K562 (cell line): ENCODE results near the gene ZNHIT2. TPM values are rescaled to one million over a fixed set of nuclear protein-coding genes. Genes with fewer than 3 reads are reported as not detected.

ENCODE experiments used
- ATAC-seq: fragments of 200-7000 bp; cut with Tn5 transposase; 3 replicates; pipeline ENCODE4 v1.9.1; 2020; ENCODE audit warnings: moderate library complexity
- BruUV-seq: library from RNA; stranded (reverse); fragments of 400-500 nt; replicated peaks from 2 replicates; lab custom pipeline; 2021; lab: Mats Ljungman, UMichigan
- CTCF ChIA-PET: fragments of 300-600 bp; formaldehyde crosslinking; extraction: SDS; loops from one replicate; lab custom pipeline; 2021; ENCODE audit warnings: low intra/inter-chr PET ratio; lab: Yijun Ruan, JAX
- POLR2A ChIA-PET: fragments of 300-600, 350-650 bp; sonication (Branson Sonifier 250); formaldehyde crosslinking; extraction: SDS; loops from one replicate; lab custom pipeline; 2021; ENCODE audit warnings: antibody characterized with exemption, inconsistent platforms; lab: Yijun Ruan, JAX
- DNase-seq, 4 experiments: peaks; one replicate each; pipeline versions ENCODE4 v3.0.0 to v3.0.0-alpha.2; 2011 to 2018; ENCODE audit warnings: low spot score in 3 of 4, mixed read lengths in 3 of 4; ENCODE audit errors: extremely low read depth in 1 of 4
- FAIRE-seq: peaks from 2 replicates; lab custom pipeline; 2011; peaks lifted over from hg19 to GRCh38; lab: Jason Lieb, UNC
- H2AFZ ChIP-seq: 2 replicates; pipeline ENCODE4 v1.6.0; 2011; ENCODE audit warnings: low read depth, low read length, control low read depth, inconsistent platforms
- H3K27ac ChIP-seq: fragments of 200-600 bp; 3 replicates; pipeline ENCODE4 v1.8.0; 2011; ENCODE audit warnings: low read depth, mild to moderate bottlenecking, control low read depth, inconsistent platforms, low read length, moderate library complexity, mixed read lengths; ENCODE audit errors: extremely low read depth
- H3K27me3 ChIP-seq, 2 experiments: fragments of 300-600 bp in 1 of 2; 2 replicates in 1 of 2; 3 replicates in 1 of 2; pipeline versions ENCODE4 v1.6.0 to v1.8.0; 2011; ENCODE audit warnings: inconsistent platforms in 2 of 2, low read length in 2 of 2, mild to moderate bottlenecking in 1 of 2, mixed read lengths in 1 of 2, moderate library complexity in 1 of 2; ENCODE audit not compliant: control insufficient read depth in 2 of 2, insufficient read depth in 2 of 2
- H3K36me3 ChIP-seq: fragments of 300-600 bp; 3 replicates; pipeline ENCODE4 v1.8.0; 2011; ENCODE audit warnings: mild to moderate bottlenecking, low read length, inconsistent platforms; ENCODE audit not compliant: control insufficient read depth, insufficient read depth
- H3K4me1 ChIP-seq, 2 experiments: fragments of 200-600 bp in 1 of 2; replicated peaks in 1 of 2; 2 replicates in 1 of 2; 3 replicates in 1 of 2; pipeline versions ENCODE4 v1.5.1 to v1.8.0; 2011; ENCODE audit warnings: inconsistent platforms in 2 of 2, low read length in 2 of 2, mild to moderate bottlenecking in 1 of 2, mixed read lengths in 1 of 2, moderate library complexity in 1 of 2; ENCODE audit not compliant: control insufficient read depth in 2 of 2, insufficient read depth in 2 of 2
- H3K4me2 ChIP-seq: 2 replicates; pipeline ENCODE4 v1.6.1; 2011; ENCODE audit warnings: low read length, control low read depth, inconsistent platforms, mixed read lengths; ENCODE audit not compliant: insufficient read depth
- H3K4me3 ChIP-seq: fragments of 200-600 bp; sonication (generic), shearing (Covaris generic); 2 replicates; pipeline ENCODE4 v1.5.1; 2016; ENCODE audit warnings: control low read depth, inconsistent platforms
- H3K79me2 ChIP-seq: fragments of 200-600 bp; 3 replicates; pipeline ENCODE4 v1.8.0; 2011; ENCODE audit warnings: low read length, inconsistent platforms; ENCODE audit not compliant: control insufficient read depth, insufficient read depth
- H3K9ac ChIP-seq, 2 experiments: 2 replicates each; pipeline versions ENCODE4 v1.6.0 to v1.6.1; 2011; ENCODE audit warnings: low read depth in 2 of 2, low read length in 2 of 2, control low read depth in 1 of 2, inconsistent platforms in 1 of 2, mild to moderate bottlenecking in 1 of 2, mixed read lengths in 1 of 2; ENCODE audit not compliant: insufficient read depth in 1 of 2
- H3K9me1 ChIP-seq: one replicate; pipeline ENCODE4 v1.6.0; 2011; ENCODE audit warnings: inconsistent platforms, mild to moderate bottlenecking, low read length, moderate library complexity; ENCODE audit not compliant: control insufficient read depth, insufficient read depth
- H3K9me3 ChIP-seq: replicated peaks from 2 replicates; pipeline ENCODE4 v1.5.1; 2011; ENCODE audit warnings: low read depth, low read length, inconsistent platforms; ENCODE audit not compliant: control insufficient read depth, insufficient read depth
- H4K20me1 ChIP-seq: replicated peaks from 2 replicates; pipeline ENCODE4 v1.6.1; 2011; ENCODE audit warnings: low read length, inconsistent platforms, mixed read lengths; ENCODE audit not compliant: control insufficient read depth, insufficient read depth
- DACH1 ChIP-seq: fragments of 450-650 bp; IDR thresholded peaks from 2 replicates; pipeline ENCODE4 v1.6.1; 2018; ENCODE audit not compliant: partially characterized antibody
- GATAD2A ChIP-seq: fragments of 450-650 bp; IDR thresholded peaks from 2 replicates; pipeline ENCODE4 v1.6.1; 2017
- NCOA6 ChIP-seq: fragments of 450-650 bp; IDR thresholded peaks from 2 replicates; pipeline ENCODE4 v1.6.1; 2017; ENCODE audit warnings: mild to moderate bottlenecking
- ZNF12 ChIP-seq: sonication (generic); formaldehyde crosslinking; IDR thresholded peaks from 2 replicates; pipeline ENCODE4 v1.4.0; 2020; ENCODE audit warnings: mild to moderate bottlenecking, missing genetic modification reagents
- ZNF212 ChIP-seq: fragments of 450-650 bp; formaldehyde crosslinking; IDR thresholded peaks from 2 replicates; pipeline ENCODE4 v1.4.0; 2020; ENCODE audit warnings: mild to moderate bottlenecking
- ZNF263 ChIP-seq: sonication (generic); formaldehyde crosslinking; IDR thresholded peaks from 2 replicates; pipeline ENCODE4 v1.8.0; 2022; ENCODE audit warnings: mild to moderate bottlenecking, missing genetic modification reagents, borderline replicate concordance
- ZNF57 ChIP-seq: fragments of 450-650 bp; formaldehyde crosslinking; IDR thresholded peaks from 2 replicates; pipeline ENCODE4 v1.4.0; 2020; ENCODE audit warnings: mild to moderate bottlenecking, moderate library complexity
- ZNF589 ChIP-seq: fragments of 200-800 bp; sonication (Bioruptor generic); IDR thresholded peaks from 2 replicates; pipeline ENCODE4 v1.6.1; 2016; ENCODE audit warnings: low read depth, missing genetic modification characterization, missing compliant biosample characterization
- ZNF644 ChIP-seq: fragments of 200-800 bp; sonication (Bioruptor generic); IDR thresholded peaks from 2 replicates; pipeline ENCODE4 v1.6.1; 2016; ENCODE audit warnings: low read depth, missing genetic modification characterization, missing compliant biosample characterization
- WGBS: fragments of 100-300 bp; shearing (Covaris generic); methylation state at CpG from one replicate; pipeline ENCODE4 v1.1.6; 2016; ENCODE audit warnings: low coverage, mixed read lengths; ENCODE audit not compliant: insufficient coverage; ENCODE audit errors: missing lambda C conversion rate; 5-methylcytosine and 5-hydroxymethylcytosine counted together
- in situ Hi-C: fragments of 300-500 bp; cut with MboI; formaldehyde crosslinking; loops from 4 replicates; pipeline ENCODE4 v1.15.0; 2018; ENCODE audit warnings: inconsistent platforms, mixed read lengths
- intact Hi-C: fragments of 100-400 bp; cut with micrococcal nuclease; formaldehyde crosslinking; loops from 2 replicates; pipeline ENCODE4 v1.14.2; 2022
- polyA plus RNA-seq, 8 experiments: library from polyadenylated mRNA; depleted of rRNA in 4 of 8; stranded (reverse) in 5 of 8; unstranded in 3 of 8; fragments of >200 nt; fragmentation: Nextera tagmentation in 2 of 8; fragmentation: Illumina TruSeq in 1 of 8; extraction: Ambion mirVana in 2 of 8; extraction: Trizol in 1 of 8; gene quantifications; 2 replicates each; pipeline versions ENCODE4 v1.2.1 to v1.2.3, GENCODE V29; 2011 to 2014; ENCODE audit warnings: inconsistent platforms in 1 of 8, missing spikeins in 1 of 8
- total RNA-seq, 7 experiments: library from RNA; depleted of rRNA in 6 of 7; stranded (reverse); fragments of >200 nt in 6 of 7; fragmentation: Illumina TruSeq in 2 of 7; extraction: Trizol in 2 of 7; gene quantifications; 2 replicates each; pipeline versions ENCODE4 v1.2.1 to v1.2.3, GENCODE V29; 2011 to 2021; ENCODE audit warnings: low replicate concordance in 1 of 7
- TF ChIP-seq, protein P1 (sequence below), 2 experiments: fragments of 250-450 bp in 1 of 2; fragments of 450-650 bp in 1 of 2; sonication (Bioruptor Pico) in 1 of 2; IDR thresholded peaks; 2 replicates each; pipeline versions ENCODE4 v1.6.1 to v1.8.0; 2016 to 2021; ENCODE audit warnings: mild to moderate bottlenecking in 2 of 2, moderate library complexity in 2 of 2, missing compliant biosample characterization in 1 of 2, missing genetic modification characterization in 1 of 2
- TF ChIP-seq, protein P2 (sequence below): fragments of 250-450 bp; sonication (Bioruptor Pico); IDR thresholded peaks from 2 replicates; pipeline ENCODE4 v1.5.0; 2021

ZNHIT2 gene
- total and polyA plus RNA-seq, 9 of the 15 experiments (the other 6 are each of a cell fraction or from before 2014, with no cell fraction given), result 0.08 to 39.0 (median 2.5) TPM

DNA sequence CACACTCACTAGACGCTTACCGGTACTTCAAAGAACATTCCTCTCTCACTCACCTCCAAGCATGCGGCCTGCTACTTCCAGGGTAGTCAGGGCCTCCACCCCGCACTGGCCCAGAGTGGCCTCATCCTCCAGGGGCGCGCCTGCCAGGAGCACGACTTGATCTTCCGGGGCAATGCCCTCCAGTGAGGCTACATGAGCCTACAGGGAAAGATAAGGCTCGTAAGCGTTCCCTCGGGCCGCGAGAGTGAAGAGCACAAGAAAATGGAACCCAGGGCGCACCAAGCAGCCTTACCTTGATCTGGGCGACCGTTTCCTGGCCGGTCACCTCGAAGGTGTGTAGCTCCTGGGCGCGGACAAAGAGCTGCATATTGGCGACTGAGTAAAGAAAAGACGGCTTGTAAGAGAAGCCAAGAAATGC, 4.0 kb upstream of the ZNHIT2 start (continued):
- TF ChIP-seq ZNF644 (tag) (no peak), ZNF212 (CRISPR knock-in tag) (no peak), ZNF589 (CRISPR knock-in tag) (no peak), ZNF12 (no peak; the same call in 1 of the 2 replicates), GATAD2A (no peak), DACH1 (no peak)
- TF ChIP-seq, protein P1, sequence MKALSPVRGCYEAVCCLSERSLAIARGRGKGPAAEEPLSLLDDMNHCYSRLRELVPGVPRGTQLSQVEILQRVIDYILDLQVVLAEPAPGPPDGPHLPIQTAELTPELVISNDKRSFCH (CRISPR knock-in tag; IDR thresholded peaks at IDR 0.05), result no peak
- TF ChIP-seq, protein P1 (tag; IDR thresholded peaks at IDR 0.05), result no peak
- TF ChIP-seq, protein P2, sequence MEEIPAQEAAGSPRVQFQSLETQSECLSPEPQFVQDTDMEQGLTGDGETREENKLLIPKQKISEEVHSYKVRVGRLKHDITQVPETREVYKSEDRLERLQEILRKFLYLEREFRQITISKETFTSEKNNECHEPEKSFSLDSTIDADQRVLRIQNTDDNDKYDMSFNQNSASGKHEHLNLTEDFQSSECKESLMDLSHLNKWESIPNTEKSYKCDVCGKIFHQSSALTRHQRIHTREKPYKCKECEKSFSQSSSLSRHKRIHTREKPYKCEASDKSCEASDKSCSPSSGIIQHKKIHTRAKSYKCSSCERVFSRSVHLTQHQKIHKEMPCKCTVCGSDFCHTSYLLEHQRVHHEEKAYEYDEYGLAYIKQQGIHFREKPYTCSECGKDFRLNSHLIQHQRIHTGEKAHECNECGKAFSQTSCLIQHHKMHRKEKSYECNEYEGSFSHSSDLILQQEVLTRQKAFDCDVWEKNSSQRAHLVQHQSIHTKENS (CRISPR knock-in tag), result no peak

DNA sequence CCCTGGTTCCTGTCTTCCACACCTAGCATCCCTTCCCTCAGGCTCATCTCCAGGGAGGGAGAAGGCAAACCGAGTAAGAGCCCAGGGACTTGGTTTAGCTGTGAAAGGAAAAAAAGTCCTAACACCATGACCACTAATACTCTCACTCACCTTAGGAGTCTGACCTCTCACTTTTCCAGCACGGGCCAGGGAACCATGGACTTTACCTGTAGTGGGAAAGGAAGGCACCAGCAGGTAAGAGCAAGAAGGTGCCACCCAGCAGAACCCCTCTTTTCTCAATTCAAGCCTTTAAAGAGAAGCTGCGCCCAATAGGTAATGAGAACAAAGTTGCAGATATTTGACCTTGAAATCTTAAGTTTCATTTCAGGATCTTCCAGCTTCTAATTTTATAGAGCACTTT, 3.3 kb upstream of the ZNHIT2 start:
- intact Hi-C loops (no loop called here), in situ Hi-C loops (no loop called here)
- Histone ChIP-seq H3K4me2 (peak overlapping the region; percentile 100), H2AFZ (no peak overlapping the region), H3K27ac (peak overlapping the region; percentile 96), H3K9me3 (no peaks in the 10 kb centered on the region), H3K36me3 (peaks cover 71% of the 10 kb centered on the region), H4K20me1 (peaks cover 4% of the 10 kb centered on the region; the same call in 1 of the 2 replicates), H3K79me2 (peaks cover 73% of the 10 kb centered on the region), H3K4me3 (peak overlapping the region; percentile 98), H3K27me3 (no peaks in the 10 kb centered on the region), H3K4me1 (peaks cover 21 to 34% of the 10 kb centered on the region in 2 experiments; a peak in 4 of 5 replicates), H3K9ac (peak overlapping the region; percentile 98; a peak in 3 of 4 replicates), H3K9me1 (no peaks in the 10 kb centered on the region)
- DNase-seq (peak in 1 of 4 experiments; percentile 3), ATAC-seq (no peak), FAIRE-seq (no peak)
- CTCF ChIA-PET, result interaction anchor here (1.1 kb wide), 1 partner anchor 107 kb away, joined by 3 read pairs; the partner anchor contains the start of gene ARL2
- WGBS, result 57% methylated on average over 3 of the region's 3 CpGs
- TF ChIP-seq ZNF263 (CRISPR knock-in tag), result 0 out of 2 replicates have a peak, but pooled peaks have one; percentile 7
- no peak for TF ChIP-seq ZNF57
- no peak for TF ChIP-seq NCOA6
- no TSS peak for BruUV-seq
- POLR2A ChIA-PET, result interaction anchor here (0.6 to 9.5 kb wide), 11 partner anchors 9 to 738 kb away, joined by 3 to 182 read pairs (median 3); partner anchors contain the start of genes CAPN1, SPDYC, SYVN1 and TM7SF2
